ENCODE data around the gene RAPGEF5. TPM values are rescaled to one million over a fixed set of nuclear protein-coding genes. Genes with fewer than 3 reads are reported as not detected.

The RAPGEF5 gene
- total RNA-seq, 1 donor from 2014 or later: 139 TPM

DNA sequence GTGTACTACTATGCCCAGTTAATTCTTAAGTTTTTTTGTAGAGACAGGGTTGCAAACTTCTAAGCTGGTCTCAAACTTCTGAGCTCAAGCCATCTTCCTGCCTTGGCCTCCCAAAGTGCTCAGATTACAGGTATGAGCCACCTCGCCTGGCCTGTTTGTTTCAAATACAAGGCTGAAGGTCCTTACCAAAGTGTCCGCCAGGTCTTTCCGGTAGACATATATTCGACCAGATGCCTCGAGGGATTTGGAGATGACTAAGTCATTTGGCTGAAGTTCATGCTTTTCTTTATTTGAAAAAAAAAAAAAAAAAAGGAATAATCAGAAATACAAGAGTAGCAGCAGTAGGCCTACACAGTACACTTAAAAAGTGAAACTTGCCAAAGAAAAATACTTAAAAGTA lies 206.7 kb downstream of the RAPGEF5 start:
- DNase-seq (no peak), ATAC-seq (no peak)
- TF ChIP-seq, protein P1, sequence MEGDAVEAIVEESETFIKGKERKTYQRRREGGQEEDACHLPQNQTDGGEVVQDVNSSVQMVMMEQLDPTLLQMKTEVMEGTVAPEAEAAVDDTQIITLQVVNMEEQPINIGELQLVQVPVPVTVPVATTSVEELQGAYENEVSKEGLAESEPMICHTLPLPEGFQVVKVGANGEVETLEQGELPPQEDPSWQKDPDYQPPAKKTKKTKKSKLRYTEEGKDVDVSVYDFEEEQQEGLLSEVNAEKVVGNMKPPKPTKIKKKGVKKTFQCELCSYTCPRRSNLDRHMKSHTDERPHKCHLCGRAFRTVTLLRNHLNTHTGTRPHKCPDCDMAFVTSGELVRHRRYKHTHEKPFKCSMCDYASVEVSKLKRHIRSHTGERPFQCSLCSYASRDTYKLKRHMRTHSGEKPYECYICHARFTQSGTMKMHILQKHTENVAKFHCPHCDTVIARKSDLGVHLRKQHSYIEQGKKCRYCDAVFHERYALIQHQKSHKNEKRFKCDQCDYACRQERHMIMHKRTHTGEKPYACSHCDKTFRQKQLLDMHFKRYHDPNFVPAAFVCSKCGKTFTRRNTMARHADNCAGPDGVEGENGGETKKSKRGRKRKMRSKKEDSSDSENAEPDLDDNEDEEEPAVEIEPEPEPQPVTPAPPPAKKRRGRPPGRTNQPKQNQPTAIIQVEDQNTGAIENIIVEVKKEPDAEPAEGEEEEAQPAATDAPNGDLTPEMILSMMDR (IDR thresholded peaks at IDR 0.05): no peak
- Histone ChIP-seq H3K27me3 (no peaks in the 10 kb centered on the region), H3K27ac (no peak overlapping the region), H3K9me3 (no peaks in the 10 kb centered on the region), H3K36me3 (peaks cover 84% of the 10 kb centered on the region), H3K4me1 (peaks cover 10% of the 10 kb centered on the region), H3K4me3 (no peak overlapping the region)
- intact Hi-C loops (cut with DNase I): no loop called here

DNA sequence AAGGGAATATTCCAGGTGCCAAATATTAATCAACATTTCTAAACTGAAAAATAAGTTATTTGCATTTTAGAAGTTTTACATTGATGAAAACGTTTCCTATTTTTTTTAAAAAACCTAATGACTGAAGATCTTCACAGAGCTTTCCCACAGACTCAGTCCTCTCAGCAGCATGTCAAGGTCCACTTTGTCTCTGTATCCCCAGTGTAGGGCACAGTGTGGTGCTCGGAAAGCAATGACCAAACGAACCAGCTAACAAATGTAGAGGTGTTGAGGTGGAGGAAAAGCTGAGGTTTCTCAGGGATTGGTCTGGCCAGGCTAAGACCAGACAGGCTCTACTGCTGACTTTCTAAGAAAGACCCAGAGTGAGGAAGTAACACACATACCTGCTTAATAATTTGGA lies 209.1 kb downstream of the RAPGEF5 start:
- no peak overlapping the region for H3K4me3 ChIP-seq
- ATAC-seq (no peak), DNase-seq (no peak)
- H3K4me1 ChIP-seq: peaks cover 12% of the 10 kb centered on the region
- intact Hi-C loops (cut with DNase I): no loop called here
- H3K27ac ChIP-seq: no peak overlapping the region
- no peaks in the 10 kb centered on the region for H3K27me3 ChIP-seq
- no peaks in the 10 kb centered on the region for H3K9me3 ChIP-seq
- TF ChIP-seq, protein P1 (IDR thresholded peaks at IDR 0.05): no peak
- peaks cover 84% of the 10 kb centered on the region for H3K36me3 ChIP-seq

DNA sequence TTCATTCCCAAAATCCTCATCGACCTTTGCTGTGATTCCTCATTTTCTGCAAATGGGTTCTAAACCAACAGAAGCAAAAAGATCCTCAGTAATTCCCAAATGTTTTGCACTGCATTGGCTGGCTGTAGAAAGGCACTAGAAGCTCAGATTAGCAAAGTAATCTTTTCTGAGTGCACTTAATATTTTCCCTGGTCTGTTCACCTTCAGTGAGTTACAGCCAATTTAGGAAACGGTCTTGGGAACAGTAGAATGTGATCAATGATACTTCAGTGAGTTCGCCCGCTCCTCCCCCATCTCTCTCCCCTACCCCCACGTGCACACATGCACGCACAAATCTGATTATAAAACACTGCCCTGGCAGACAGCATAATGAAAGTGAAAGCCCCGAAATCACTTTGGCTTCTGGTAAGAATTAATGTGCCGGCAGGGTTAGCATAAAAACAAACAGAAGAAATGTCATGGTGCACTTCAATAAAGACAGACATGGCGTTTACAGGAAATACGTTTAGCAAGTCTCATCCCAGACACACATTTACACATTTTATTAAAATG lies 209.9 kb downstream of the RAPGEF5 start:
- no peaks in the 10 kb centered on the region for H3K27me3 ChIP-seq
- no peak overlapping the region for H3K4me3 ChIP-seq
- intact Hi-C loops (cut with DNase I): no loop called here
- H3K9me3 ChIP-seq: no peaks in the 10 kb centered on the region
- H3K36me3 ChIP-seq: peaks cover 86% of the 10 kb centered on the region
- DNase-seq (no peak), ATAC-seq (peak; percentile 28)
- H3K4me1 ChIP-seq: peaks cover 21% of the 10 kb centered on the region
- TF ChIP-seq, protein P1 (IDR thresholded peaks at IDR 0.05): no peak
- H3K27ac ChIP-seq: no peak overlapping the region

DNA sequence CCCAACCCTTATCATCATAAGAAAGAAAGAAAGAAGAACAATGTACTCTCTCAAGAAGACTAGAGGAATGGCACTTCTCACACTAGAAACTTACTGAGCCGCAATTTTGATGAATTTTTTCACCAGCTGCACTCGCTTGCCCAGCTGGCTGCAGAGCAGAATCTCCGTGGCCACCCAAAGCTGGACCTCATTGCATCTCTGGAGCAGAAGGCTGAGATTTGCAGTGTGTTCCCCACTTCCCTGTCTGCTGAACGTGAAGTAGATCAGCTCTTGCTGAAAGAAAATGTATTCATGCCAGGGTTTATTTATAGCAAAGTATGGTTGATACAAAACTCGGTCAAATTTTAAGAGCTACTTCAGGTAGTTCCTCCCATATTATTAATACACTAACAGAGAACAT lies 212.0 kb downstream of the RAPGEF5 start:
- no peak overlapping the region for H3K27ac ChIP-seq
- ATAC-seq (no peak), DNase-seq (no peak)
- TF ChIP-seq, protein P1 (IDR thresholded peaks at IDR 0.05): no peak
- intact Hi-C loops (cut with DNase I): no loop called here
- H3K36me3 ChIP-seq: peaks cover 90% of the 10 kb centered on the region
- H3K4me1 ChIP-seq: peaks cover 21% of the 10 kb centered on the region
- H3K27me3 ChIP-seq: no peaks in the 10 kb centered on the region
- H3K9me3 ChIP-seq: no peaks in the 10 kb centered on the region
- H3K4me3 ChIP-seq: no peak overlapping the region

DNA sequence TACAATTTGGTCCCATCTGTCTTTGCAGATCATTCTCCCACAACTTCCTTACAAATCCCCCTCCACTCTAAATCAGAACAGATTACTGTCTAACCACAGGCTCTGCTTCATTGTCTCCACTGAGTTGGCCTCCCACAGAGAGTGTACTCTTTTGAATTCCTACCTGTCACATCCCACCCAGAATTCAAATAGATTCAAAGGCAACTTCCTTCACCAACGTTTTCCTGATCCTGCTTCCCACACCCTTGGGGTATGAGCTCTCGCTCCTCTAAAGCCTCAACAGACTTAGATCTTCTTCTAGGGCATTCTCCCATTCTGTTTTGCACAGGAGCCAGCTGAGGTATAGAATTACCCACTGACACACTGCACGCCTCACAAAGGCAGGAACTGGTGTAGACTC lies 213.5 kb downstream of the RAPGEF5 start:
- Histone ChIP-seq H3K27me3 (no peaks in the 10 kb centered on the region), H3K4me3 (no peak overlapping the region), H3K36me3 (peaks cover 89% of the 10 kb centered on the region), H3K27ac (no peak overlapping the region), H3K4me1 (peaks cover 27% of the 10 kb centered on the region), H3K9me3 (no peaks in the 10 kb centered on the region)
- ATAC-seq: no peak
- intact Hi-C loops (cut with DNase I): no loop called here
- TF ChIP-seq, protein P1 (IDR thresholded peaks at IDR 0.05): no peak
- no peak for DNase-seq

DNA sequence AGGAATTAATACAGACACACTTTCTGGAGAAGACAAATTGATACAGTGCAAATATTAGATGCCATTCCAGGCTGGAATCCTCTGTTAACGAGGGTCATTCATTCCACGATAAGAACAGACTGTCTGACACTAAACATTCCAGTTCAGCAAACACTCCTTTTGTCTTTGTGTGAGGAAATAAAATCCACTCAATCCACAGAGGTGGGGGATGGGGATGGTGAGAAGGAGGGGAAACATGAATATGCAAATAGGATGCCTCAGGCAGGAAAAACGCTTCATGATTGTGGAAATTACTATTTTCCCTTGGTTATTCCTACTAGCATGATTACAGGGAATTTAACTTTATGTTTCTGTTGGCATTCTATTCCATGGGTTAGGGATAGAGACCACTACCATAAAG lies 214.4 kb downstream of the RAPGEF5 start:
- intact Hi-C loops (cut with DNase I): no loop called here
- ATAC-seq: no peak
- H3K27ac ChIP-seq: no peak overlapping the region
- DNase-seq: no peak
- TF ChIP-seq, protein P1 (IDR thresholded peaks at IDR 0.05): no peak
- H3K36me3 ChIP-seq: peaks cover 87% of the 10 kb centered on the region
- H3K27me3 ChIP-seq: no peaks in the 10 kb centered on the region
- no peak overlapping the region for H3K4me3 ChIP-seq
- no peaks in the 10 kb centered on the region for H3K9me3 ChIP-seq
- peaks cover 27% of the 10 kb centered on the region for H3K4me1 ChIP-seq
